ENCODE results near the gene TM2D3.

The TM2D3 gene

DNA sequence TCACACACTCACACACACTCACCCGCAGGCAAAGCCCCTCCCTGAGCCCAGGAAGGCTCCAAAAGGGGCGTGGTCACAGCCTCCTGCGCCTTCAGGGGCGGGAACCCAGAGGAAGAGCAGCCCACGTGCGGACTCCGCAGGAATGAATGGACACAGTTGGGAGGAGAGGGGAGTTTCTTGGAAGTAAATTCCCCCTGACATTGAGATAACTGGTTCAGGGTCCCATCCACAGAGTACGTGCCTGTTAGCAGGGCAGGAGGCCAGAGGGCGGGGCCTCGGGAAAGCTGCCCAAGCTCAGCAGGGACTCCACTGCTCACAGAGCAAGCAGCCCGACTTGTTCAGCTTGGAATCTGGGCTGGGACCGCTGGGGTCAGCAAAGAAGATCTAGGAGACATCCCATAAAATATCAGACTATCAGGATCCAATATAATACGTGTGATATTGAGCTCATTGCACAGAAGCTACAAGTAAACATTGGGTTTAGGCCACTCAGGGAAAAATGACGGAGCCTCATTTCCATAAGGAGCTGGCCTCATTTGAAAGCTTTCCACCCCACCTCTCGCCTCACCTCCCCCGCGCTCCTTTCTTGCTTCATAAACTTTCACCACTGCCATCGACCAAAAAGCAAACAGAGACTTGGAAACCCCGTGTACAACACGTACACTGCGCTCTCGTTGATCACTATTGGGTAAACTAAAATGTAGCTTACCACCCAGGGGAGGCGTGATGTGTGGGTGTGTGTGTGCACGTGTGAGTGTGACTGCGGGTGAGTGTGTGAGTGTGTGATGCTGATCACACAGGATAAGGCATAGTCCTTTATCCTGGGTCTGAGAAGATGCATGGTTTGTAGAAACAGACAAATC lies 36.0 kb downstream of the TM2D3 start:
- no peak for TF ChIP-seq CTCF (IDR thresholded peaks at IDR 0.05; ENCODE audit: low read depth, low read length)
- H3K4me3 ChIP-seq (ENCODE audit: low read depth, low read length), result no peak overlapping the region
- in situ Hi-C loops (cut with HindIII; ENCODE audit: low sequenced_read_pairs), result no loop called here
- DNase-seq (ENCODE audit: low read depth, low spot score), result peak; percentile 68

DNA sequence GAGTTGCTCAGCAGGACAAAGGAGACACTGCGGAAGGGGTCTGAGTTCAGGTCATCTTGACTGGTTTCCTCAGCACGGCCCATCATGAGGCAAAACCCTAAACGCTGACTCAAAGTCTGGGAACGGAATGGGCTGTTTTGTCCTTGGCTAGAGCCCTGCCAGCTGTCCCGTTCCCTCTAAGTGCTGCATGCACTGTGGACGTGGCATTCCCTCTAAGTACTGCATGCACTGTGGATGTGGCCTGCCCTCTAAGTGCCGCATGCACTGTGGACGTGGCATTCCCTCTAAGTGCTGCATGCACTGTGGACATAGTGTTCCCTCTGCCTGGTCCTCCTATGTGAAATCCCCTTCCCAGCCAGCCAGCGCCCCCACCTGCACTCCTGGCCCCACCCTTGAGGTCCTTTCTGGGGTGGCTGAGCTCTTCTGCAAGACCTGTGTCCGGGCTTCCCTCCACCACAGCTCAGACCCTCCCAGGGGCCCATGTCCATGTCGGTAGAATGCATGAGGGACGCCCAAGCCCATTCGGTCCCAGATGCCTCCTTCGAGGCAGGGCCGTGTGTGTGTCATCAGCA lies 36.7 kb downstream of the TM2D3 start:
- no peak overlapping the region for H3K4me3 ChIP-seq (ENCODE audit: low read depth, low read length)
- no peak for DNase-seq (ENCODE audit: low read depth, low spot score)
- in situ Hi-C loops (cut with HindIII; ENCODE audit: low sequenced_read_pairs), result no loop called here
- TF ChIP-seq CTCF (IDR thresholded peaks at IDR 0.05; ENCODE audit: low read depth, low read length), result no peak

DNA sequence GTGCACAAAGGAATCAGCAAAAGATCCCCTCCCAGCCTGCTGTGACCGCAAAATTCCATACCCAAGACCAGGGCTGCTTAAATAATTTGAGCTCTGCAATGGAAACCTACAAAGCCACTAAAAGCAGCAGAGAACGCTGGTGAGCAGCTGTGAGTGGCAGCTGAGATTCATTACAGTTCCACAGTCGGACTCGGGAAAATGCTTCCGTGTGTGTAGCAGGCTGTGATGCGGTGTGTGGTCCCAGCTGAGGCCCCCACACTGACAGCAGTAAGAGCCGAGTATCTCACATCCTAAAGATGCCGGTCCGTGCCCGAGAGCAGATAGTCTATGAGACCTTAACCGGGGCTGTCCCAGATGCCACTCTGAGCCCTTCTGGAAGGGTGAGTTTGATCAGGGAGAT lies 37.4 kb downstream of the TM2D3 start:
- no peak for TF ChIP-seq CTCF (IDR thresholded peaks at IDR 0.05; ENCODE audit: low read depth, low read length)
- no peak overlapping the region for H3K4me3 ChIP-seq (ENCODE audit: low read depth, low read length)
- DNase-seq (ENCODE audit: low read depth, low spot score), result no peak
- in situ Hi-C loops (cut with HindIII; ENCODE audit: low sequenced_read_pairs), result no loop called here

DNA sequence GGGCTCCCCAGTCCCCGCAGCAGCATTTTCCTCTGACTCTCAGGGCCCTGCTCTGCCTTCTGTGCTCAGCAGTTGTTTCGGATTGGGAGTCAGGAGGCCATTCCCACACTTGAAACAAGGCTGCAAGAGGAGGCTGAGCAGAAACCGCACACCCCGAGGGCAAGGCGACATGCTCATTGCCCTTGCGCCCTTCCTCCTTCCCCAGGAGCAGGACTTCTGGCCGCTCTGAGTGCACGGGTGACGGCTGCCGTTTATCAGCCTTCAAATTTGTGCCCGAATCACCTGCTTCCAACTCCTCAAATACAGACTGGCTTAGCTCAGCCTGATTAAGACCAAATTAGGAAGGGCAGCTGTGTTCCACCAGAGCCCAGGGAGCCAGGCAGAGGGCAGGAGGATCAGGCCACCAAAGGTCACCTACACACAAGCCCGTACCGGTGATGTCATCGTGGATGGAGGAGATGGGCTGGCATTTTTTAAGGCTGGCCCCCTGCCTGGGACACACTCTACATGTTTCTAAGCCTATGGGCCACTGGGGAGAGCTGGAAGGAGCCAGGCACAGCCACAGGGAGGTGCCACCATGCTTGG lies 38.1 kb downstream of the TM2D3 start:
- no peak for DNase-seq (ENCODE audit: low read depth, low spot score)
- in situ Hi-C loops (cut with HindIII; ENCODE audit: low sequenced_read_pairs), result no loop called here
- no peak overlapping the region for H3K4me3 ChIP-seq (ENCODE audit: low read depth, low read length)
- no peak for TF ChIP-seq CTCF (IDR thresholded peaks at IDR 0.05; ENCODE audit: low read depth, low read length)

DNA sequence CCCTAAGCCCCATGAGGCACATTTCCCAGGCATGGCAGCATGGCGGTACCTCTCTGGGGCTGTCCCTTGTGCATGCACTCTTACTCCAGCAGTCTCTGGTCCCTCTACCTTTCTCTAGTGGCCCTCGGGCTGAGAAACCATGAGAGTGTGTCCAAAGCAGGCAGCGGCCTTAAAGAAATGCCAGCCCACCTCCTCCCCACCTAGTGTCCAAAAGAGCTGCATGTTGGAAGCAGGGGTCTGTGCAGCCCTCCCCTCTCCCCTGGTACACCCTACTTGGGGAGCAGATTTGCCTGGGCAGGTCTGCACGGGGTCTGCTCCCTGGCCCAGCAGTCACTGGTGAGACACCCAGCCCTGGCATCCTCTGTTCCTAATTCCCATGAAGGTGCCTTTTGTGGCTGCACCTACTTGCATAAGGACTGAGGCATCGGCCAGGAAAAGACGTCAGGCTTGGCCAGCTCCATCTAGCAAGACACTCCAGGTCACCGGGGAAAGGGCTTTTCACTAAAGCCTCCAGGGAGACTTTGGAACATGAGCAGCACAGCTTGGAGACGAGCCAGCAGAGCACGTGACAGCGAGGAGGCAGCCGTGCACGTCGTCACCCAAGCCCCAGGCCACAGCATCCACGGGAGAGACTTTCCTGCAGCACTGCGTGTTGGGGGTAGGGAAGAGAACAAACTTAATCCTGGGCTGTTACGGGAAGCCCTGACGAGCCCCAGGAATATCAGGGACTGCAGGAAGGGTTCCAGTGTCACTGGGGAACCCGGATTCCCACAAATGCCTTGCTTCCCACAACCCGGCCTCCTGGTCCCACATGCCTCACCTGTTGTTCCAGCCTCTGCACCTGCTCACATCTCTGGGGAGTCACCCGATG lies 38.8 kb downstream of the TM2D3 start:
- in situ Hi-C loops (cut with HindIII; ENCODE audit: low sequenced_read_pairs), result no loop called here
- no peak for TF ChIP-seq CTCF (IDR thresholded peaks at IDR 0.05; ENCODE audit: low read depth, low read length)
- DNase-seq (ENCODE audit: low read depth, low spot score), result peak; percentile 25
- H3K4me3 ChIP-seq (ENCODE audit: low read depth, low read length), result no peak overlapping the region

GRCh38 chr15:101612676-101613075 lies 39.5 kb downstream of the TM2D3 start:
- no peak for TF ChIP-seq CTCF (IDR thresholded peaks at IDR 0.05; ENCODE audit: low read depth, low read length)
- no peak overlapping the region for H3K4me3 ChIP-seq (ENCODE audit: low read depth, low read length)
- in situ Hi-C loops (cut with HindIII; ENCODE audit: low sequenced_read_pairs), result no loop called here
- no peak for DNase-seq (ENCODE audit: low read depth, low spot score)

Data from astrocyte of the spinal cord (primary cell).